Islet of Langerhans (tissue), 1 donor: Measurements from ENCODE around the gene RGS16.

Experiments used
- FAIRE-seq: peaks from one replicate; lab custom pipeline; 2011; peaks lifted over from hg19 to GRCh38; lab: Jason Lieb, UNC

The RGS16 gene

GRCh38 chr1:182608845-182609610 lies 4.8 kb upstream of the RGS16 start:
- FAIRE-seq: no peak

- no peak for FAIRE-seq
Observed at GRCh38 chr1:182608236-182608635, 4.0 kb upstream of the RGS16 start.

GRCh38 chr1:182607566-182607965 lies 3.4 kb upstream of the RGS16 start:
- FAIRE-seq: no peak

GRCh38 chr1:182603646-182604174 lies 479 bp downstream of the RGS16 start:
- FAIRE-seq: no peak

- FAIRE-seq: no peak
Observed at GRCh38 chr1:182602935-182603645, 1.1 kb downstream of the RGS16 start.

- no peak for FAIRE-seq
Observed at GRCh38 chr1:182601913-182602312, 2.3 kb downstream of the RGS16 start.

GRCh38 chr1:182601416-182601786 lies 2.8 kb downstream of the RGS16 start:
- peak; percentile 72 for FAIRE-seq

GRCh38 chr1:182600745-182601415 lies 3.3 kb downstream of the RGS16 start:
- no peak for FAIRE-seq

GRCh38 chr1:182600036-182600713 lies 4.0 kb downstream of the RGS16 start:
- FAIRE-seq: no peak

- FAIRE-seq: no peak
Observed at GRCh38 chr1:182599339-182599738, 4.8 kb downstream of the RGS16 start.

GRCh38 chr1:182598296-182598695 lies 5.9 kb downstream of the RGS16 start:
- no peak for FAIRE-seq

GRCh38 chr1:182596934-182597333 lies 7.3 kb downstream of the RGS16 start:
- no peak for FAIRE-seq

GRCh38 chr1:182595641-182596240 lies 8.4 kb downstream of the RGS16 start:
- FAIRE-seq: no peak

- FAIRE-seq: no peak
Observed at GRCh38 chr1:182589931-182590330, 14.3 kb downstream of the RGS16 start.

GRCh38 chr1:182589520-182589919 lies 14.7 kb downstream of the RGS16 start:
- no peak for FAIRE-seq

- FAIRE-seq: peak; percentile 66
Observed at GRCh38 chr1:182588500-182589396, 15.4 kb downstream of the RGS16 start, which contains the start of gene RNASEL. Gene RNASEL (minus strand): TSS chr1:182589256. CDS start chr1:182586806, 2,450 bp downstream.

GRCh38 chr1:182587666-182588499 lies 16.3 kb downstream of the RGS16 start:
- FAIRE-seq: peak; percentile 83

GRCh38 chr1:182587093-182587492 lies 17.1 kb downstream of the RGS16 start:
- peak; percentile 78 for FAIRE-seq

GRCh38 chr1:182586380-182586779 lies 17.8 kb downstream of the RGS16 start:
- FAIRE-seq: no peak

GRCh38 chr1:182584746-182585145 lies 19.4 kb downstream of the RGS16 start:
- no peak for FAIRE-seq
